Stimulated activated CD4-positive, alpha-beta T cell treated with anti-CD3 and anti-CD28 coated beads, Interleukin-15, amount 100 ng/mL, for 24 hours (primary cell): ENCODE results near the gene GMCL2.
"Not testable (repeated sequence)": the region's sequence is repeated elsewhere in the genome, so short reads cannot be mapped to it uniquely, and the experiment has no call there.

Experiments used
- DNase-seq: peaks from one replicate; pipeline ENCODE4 v3.0.0-alpha.2; 2020

GMCL2 gene

GRCh38 chr5:178204935-178205748 is 18.0 kb upstream of the GMCL2 start:
- peak; percentile 88 for DNase-seq

GRCh38 chr5:178204182-178204934 is 17.2 kb upstream of the GMCL2 start, which contains the start of gene HNRNPAB:
HNRNPAB (plus strand) TSS chr5:178204533; CDS start chr5:178204838, 305 bp downstream.
- peak; percentile 95 for DNase-seq

DNA sequence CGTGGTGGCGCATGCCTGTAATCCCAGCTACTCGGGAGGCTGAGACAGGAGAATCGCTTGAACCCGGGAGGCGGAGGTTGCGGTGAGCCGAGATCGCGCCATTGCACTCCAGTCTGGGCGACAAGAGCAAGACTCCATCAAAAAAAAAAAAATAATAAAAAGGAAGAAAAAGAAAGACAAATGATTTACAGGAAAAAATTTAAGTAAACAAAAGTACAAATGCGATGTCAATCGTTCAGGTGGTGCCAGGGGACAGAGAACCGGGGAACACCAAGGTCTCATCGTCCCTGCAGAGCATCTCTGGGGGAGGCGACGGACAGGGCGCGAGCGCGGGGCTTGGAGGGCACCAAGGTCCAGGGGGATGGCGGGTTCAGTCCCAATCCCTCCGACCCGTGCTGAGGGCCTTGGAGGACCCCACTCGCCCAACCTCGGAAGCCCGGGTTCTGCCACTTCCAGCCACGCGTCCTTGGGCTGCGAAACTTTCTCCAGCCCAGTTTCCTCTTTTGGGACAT is 16.6 kb upstream of the GMCL2 start:
- DNase-seq, result no peak

DNA sequence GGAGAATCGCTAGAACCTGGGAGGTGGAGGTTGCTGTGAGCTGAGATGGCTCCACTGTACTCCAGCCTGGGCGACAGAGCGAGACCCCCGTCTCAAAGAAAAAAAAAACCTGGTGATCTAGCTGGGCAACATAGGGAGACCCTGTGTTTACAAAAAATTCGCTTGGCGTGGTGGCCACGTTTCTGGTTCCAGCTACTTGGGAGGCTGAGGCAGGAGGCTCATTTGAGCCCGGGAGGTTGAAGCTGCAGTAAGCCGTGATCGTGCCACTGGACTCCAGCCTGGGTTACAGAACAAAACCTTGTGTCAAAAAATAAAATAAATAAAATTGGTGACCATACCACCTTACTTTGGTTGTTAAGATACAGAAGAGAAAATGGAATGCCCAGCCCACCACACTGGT is 15.4 kb upstream of the GMCL2 start:
- no peak for DNase-seq

GRCh38 chr5:178201927-178202235 is 14.7 kb upstream of the GMCL2 start:
- DNase-seq, result no peak

- no peak for DNase-seq
These were observed 14.2 kb upstream of the GMCL2 start for GRCh38 chr5:178201221-178201926.

DNA sequence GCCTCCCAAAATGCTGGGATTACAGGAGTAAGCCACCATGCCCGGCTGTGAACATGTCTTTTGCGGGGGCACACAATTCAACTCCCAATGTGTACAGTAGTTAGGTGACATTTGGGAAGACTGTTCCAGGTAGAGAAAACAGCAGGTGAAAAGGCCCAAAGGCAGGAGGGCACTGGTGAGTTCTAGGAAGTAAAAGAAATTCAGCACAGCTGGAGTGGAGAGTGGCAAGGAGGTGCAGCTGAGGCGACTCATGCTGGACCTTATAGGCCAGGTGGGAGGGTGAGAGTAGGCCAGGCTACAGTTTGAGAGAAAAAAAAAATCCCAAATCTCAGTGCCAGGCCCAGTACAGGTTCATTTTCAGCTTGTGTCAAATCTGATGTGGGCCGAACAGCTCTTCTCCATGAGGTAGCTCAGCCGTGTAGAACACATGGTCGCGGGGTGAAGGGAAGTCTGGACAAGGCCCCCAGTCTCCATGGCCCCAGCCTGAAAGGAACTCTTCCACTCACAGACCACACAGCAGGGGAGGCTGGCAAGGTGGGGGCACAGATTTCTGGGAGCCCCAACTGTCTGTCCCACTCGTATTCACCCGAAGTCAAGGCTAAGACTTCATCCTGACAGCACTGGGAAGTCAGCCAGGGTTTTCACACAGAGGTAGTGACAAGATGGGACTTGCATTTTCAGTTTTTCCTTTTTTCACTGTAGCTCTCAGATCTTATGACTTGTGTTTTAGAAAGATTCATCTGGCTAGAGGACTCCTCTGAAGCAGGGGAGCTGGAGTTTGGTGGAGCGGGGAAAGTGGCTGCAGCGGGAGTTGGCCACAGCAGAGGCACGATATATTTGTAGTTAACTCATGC is 12.6 kb upstream of the GMCL2 start:
- no peak for DNase-seq

GRCh38 chr5:178198706-178199105 is 11.5 kb upstream of the GMCL2 start:
- no peak for DNase-seq

GRCh38 chr5:178198151-178198550 is 11.0 kb upstream of the GMCL2 start:
- not testable (repeated sequence) for DNase-seq

DNA sequence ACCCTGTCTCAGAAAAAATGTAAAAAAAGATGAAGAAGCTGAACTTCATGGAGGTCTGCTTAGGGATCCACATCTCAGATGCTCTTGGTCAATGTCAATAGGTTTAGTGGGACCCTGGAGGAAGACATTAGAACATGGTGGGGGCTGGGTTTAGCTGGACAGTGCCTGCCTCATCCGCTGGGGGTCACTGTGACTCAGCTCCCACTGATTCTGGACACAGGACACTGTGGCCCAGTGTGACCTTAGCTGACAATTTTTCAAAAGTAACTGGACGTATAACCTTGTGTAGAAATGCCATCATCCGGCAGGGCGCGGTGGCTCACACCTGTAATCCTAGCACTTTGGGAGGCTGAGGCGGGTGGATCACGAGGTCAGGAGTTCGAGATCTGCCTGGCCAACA is 9.8 kb upstream of the GMCL2 start:
- no peak for DNase-seq

- no peak for DNase-seq
These were observed 9.2 kb upstream of the GMCL2 start for GRCh38 chr5:178196281-178196812.

DNA sequence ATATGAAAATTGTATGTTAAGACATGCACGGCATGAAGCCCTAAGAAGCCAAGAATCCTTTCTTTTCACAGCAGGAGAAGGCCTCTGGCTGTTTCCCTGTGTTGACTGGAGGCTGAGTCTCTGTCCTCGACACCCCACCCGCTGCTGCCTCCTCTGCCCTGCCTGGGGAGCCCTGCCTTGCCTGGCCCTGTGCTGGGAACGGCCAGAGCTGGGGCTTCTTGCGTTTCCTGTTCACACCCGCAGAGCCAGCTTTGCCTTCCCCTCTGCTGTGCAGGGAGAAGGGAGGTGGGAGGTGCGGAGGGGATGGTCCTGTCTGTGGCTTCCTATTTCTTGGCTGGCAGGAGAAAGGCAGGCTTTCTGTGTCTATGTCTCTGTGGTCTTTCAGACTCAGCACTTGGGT is 6.9 kb upstream of the GMCL2 start:
- no peak for DNase-seq

GRCh38 chr5:178193251-178193809 is 6.2 kb upstream of the GMCL2 start:
- DNase-seq, result no peak

DNA sequence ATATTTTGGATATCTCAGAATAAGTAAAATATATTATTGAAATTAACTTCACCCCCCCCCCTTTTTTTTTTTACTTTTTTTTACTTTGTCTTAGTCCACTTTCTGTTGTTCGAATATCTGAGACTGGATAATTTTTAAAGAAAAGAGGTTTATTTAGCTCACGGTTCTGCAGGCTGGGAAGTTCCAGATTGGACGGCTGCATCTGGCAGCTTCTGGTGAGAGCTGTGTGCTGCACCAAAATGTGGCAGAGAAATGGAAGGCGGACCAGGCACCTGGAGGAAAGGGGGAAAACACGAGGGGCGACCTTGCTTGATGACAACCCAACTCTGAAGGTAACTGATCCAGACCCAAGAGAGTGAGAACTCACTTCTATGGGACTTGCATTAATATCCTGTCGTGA is 5.6 kb upstream of the GMCL2 start:
- no peak for DNase-seq

GRCh38 chr5:178192244-178192643 is 5.1 kb upstream of the GMCL2 start:
- DNase-seq, result no peak

- DNase-seq, result no peak
These were observed 4.5 kb upstream of the GMCL2 start for GRCh38 chr5:178191661-178192060.

- DNase-seq, result no peak
These were observed 2.3 kb upstream of the GMCL2 start for GRCh38 chr5:178189433-178189832.

- no peak for DNase-seq
These were observed 744 bp downstream of the GMCL2 start for GRCh38 chr5:178186427-178186826.

GRCh38 chr5:178182158-178182876 is 4.9 kb downstream of the GMCL2 start:
- no peak for DNase-seq

- DNase-seq, result no peak
These were observed 6.9 kb downstream of the GMCL2 start for GRCh38 chr5:178180141-178180863.

GRCh38 chr5:178177569-178177968 is 9.6 kb downstream of the GMCL2 start:
- DNase-seq, result no peak
